GM20000 (cell line): ENCODE results near the gene RAET1L.
"Not testable (repeated sequence)": the region's sequence is repeated elsewhere in the genome, so short reads cannot be mapped to it uniquely, and the experiment has no call there.

ENCODE experiments used
- DNase-seq: peaks from one replicate; pipeline ENCODE4 v3.0.0; 2012; ENCODE audit warnings: low spot score
- CTCF ChIP-seq: IDR thresholded peaks from 2 replicates; pipeline ENCODE4 v1.5.1; 2012; ENCODE audit warnings: mild to moderate bottlenecking, control low read depth; ENCODE audit errors: extremely low read depth, missing control alignments

The RAET1L gene

GRCh38 chr6:149977221-149977620 is 48.1 kb downstream of the RAET1L start:
- no peak for TF ChIP-seq CTCF

DNA sequence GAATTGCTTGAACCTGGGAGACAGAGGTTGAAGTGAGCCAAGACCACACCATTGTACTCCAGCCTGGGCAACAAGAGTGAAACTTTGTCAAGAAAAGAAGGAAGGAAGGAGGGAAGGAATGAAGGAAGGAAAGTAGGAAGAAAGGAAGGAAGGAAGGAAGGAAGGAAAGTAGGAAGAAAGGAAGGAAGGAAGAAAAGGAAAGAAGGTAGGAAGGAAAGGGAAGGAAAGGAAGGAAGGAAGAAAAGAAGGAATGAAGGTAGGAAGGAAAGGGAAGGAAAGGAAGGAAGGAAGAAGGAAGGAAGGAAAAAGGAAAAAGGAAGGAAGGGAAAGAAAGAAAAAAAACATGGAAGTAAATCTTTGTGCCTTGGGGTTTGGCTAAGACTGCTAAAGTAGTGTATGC is 49.9 kb downstream of the RAET1L start:
- no peak for TF ChIP-seq CTCF
- DNase-seq, result no peak

More at GRCh38 chr6:149977221-149977620, 48.1 kb downstream of the RAET1L start:
- no peak for DNase-seq

GRCh38 chr6:149974825-149975224 is 50.5 kb downstream of the RAET1L start:
- DNase-seq, result no peak
- no peak for TF ChIP-seq CTCF

DNA sequence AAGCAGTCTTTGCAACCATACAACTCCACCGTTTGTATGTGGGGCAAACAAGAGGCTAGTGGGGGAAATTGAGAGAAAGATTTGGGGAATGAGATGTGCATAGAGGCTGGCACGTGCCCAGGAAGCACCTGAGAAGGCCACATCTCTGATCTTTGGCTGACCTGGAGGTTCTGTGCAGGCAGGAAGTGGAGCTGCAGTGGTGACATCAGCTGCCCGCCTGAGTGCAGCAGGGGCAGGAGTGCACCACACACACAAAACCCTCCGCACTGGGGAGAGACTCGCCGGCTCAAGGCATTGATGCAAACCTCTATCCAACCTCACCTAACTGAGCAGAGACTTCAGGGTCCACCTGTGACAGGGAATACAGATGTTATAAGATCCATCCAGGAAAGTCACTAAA is 50.9 kb downstream of the RAET1L start:
- DNase-seq, result not testable (repeated sequence)

GRCh38 chr6:149969635-149970034 is 55.7 kb downstream of the RAET1L start:
- DNase-seq, result no peak
- no peak for TF ChIP-seq CTCF

DNA sequence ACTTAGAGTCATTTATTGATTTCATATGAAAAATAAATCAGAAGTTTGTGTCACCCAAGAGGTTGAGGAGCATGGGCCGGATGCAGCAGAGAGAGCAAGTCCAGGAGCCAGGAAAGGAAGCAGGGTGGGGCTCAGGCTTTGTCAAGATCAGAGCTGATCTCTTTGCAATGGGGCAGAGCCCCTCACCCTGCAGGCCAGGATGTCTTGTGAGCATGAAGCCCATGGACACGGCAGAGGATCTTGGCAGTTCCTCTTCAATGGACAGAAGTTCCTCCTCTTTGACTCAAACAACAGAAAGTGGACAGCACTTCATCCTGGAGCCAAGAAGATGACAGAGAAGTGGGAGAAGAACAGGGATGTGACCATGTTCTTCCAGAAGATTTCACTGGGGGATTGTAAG is 56.4 kb downstream of the RAET1L start:
- DNase-seq, result not testable (repeated sequence)
